NAMALWA (cell line): ENCODE measurements around the gene AKR7A3.

Experiments
- DNase-seq: peaks from one replicate; pipeline ENCODE4 v3.0.0-alpha.2; 2015; ENCODE audit warnings: low spot score

Gene AKR7A3

GRCh38 chr1:19288324-19289241 is at the start of gene AKR7A3:
TSS of gene AKR7A3 (minus strand) at chr1:19288770. CDS start at chr1:19288709, 61 bp downstream.
- peak; percentile 0 for DNase-seq

- DNase-seq = no peak
These were observed 49.8 kb upstream of the AKR7A3 start for GRCh38 chr1:19338323-19338762.

- no peak for DNase-seq
These were observed 48.7 kb upstream of the AKR7A3 start for GRCh38 chr1:19337289-19337688.

GRCh38 chr1:19336543-19336942 is 48.0 kb upstream of the AKR7A3 start:
- DNase-seq = no peak

- no peak for DNase-seq
These were observed 45.2 kb upstream of the AKR7A3 start for GRCh38 chr1:19333587-19334354.

- no peak for DNase-seq
These were observed 44.3 kb upstream of the AKR7A3 start for GRCh38 chr1:19332832-19333231.

GRCh38 chr1:19331262-19331878 is 42.8 kb upstream of the AKR7A3 start:
- DNase-seq = no peak

GRCh38 chr1:19330449-19331135 is 42.0 kb upstream of the AKR7A3 start:
- DNase-seq = no peak

GRCh38 chr1:19329611-19330010 is 41.0 kb upstream of the AKR7A3 start:
- DNase-seq = no peak

- no peak for DNase-seq
These were observed 40.6 kb upstream of the AKR7A3 start for GRCh38 chr1:19329188-19329587.

GRCh38 chr1:19328486-19328885 is 39.9 kb upstream of the AKR7A3 start:
- no peak for DNase-seq

- DNase-seq = no peak
These were observed 39.2 kb upstream of the AKR7A3 start for GRCh38 chr1:19327736-19328135.

- no peak for DNase-seq
These were observed 38.7 kb upstream of the AKR7A3 start for GRCh38 chr1:19327301-19327700.

GRCh38 chr1:19326748-19327065 is 38.1 kb upstream of the AKR7A3 start:
- no peak for DNase-seq

- DNase-seq = no peak
These were observed 37.6 kb upstream of the AKR7A3 start for GRCh38 chr1:19325958-19326747.

GRCh38 chr1:19325368-19325957 is 36.9 kb upstream of the AKR7A3 start:
- DNase-seq = no peak

GRCh38 chr1:19324665-19324990 is 36.1 kb upstream of the AKR7A3 start:
- no peak for DNase-seq

GRCh38 chr1:19323987-19324664 is 35.6 kb upstream of the AKR7A3 start:
- DNase-seq = no peak

- DNase-seq = no peak
These were observed 33.9 kb upstream of the AKR7A3 start for GRCh38 chr1:19322481-19322880.

GRCh38 chr1:19321071-19321470 is 32.5 kb upstream of the AKR7A3 start:
- no peak for DNase-seq

GRCh38 chr1:19319196-19319595 is 30.6 kb upstream of the AKR7A3 start:
- DNase-seq = no peak
